GM18867 (cell line): ENCODE results near the gene ITGA1.
"Not testable (repeated sequence)": the region's sequence is repeated elsewhere in the genome, so short reads cannot be mapped to it uniquely, and the experiment has no call there.

Experiments used
- ATAC-seq: cut with Tn5 transposase; IDR thresholded peaks from one replicate; pipeline ENCODE4 v1.9.1; 2021; ENCODE audit warnings: mild to moderate bottlenecking, moderate library complexity; ENCODE audit not compliant: unreplicated experiment

Gene ITGA1

GRCh38 chr5:52787600-52788504, at the start of gene ITGA1, which contains the start of gene PELO:
Gene ITGA1 (plus strand): TSS chr5:52787916. CDS start chr5:52788354, 438 bp downstream.
Gene PELO (plus strand): TSS chr5:52787916. CDS start chr5:52800395, 12,479 bp downstream.
- ATAC-seq: peak; percentile 81

DNA sequence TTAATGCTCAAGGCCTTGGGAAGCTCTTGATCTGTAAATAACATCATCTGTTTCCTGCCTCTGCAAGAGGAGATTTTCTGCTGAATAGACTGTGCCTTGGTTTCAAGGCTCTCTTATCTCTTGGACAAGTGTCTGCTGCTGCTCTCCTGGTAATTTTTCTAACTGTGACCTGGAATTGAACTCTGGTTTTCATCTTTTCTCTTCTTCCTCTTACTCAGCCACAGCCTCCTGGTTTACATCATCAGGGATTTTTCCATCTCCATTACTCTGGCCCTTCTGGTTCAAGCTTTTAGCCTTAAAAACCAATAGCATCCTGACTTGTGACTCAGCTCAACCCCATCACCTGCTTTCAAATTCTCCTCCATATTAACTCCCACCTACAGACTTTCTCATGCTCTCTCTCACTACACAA, 49.6 kb upstream of the ITGA1 start:
- ATAC-seq: no peak

DNA sequence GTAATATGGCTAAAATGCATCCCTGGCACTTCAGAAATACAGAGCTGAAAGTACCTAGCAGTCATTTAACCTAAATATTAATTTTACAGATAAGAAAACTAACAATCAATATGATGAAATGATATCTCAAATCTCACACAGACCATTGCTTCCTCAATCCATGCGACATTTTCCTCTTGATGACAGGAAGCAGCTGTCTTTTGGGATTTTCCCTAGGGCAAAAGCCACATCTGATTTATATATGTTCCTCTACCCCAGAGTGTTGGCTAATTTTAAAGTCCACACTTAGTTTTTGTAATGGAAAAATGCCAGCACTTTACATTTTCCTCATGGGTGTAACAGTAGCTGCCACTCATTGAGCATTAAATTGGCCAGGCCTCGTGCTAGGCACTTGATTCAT, 47.7 kb upstream of the ITGA1 start:
- ATAC-seq: no peak

GRCh38 chr5:52743012-52743411, 44.7 kb upstream of the ITGA1 start:
- ATAC-seq: no peak

GRCh38 chr5:52743529-52743928, 44.2 kb upstream of the ITGA1 start:
- no peak for ATAC-seq

GRCh38 chr5:52743970-52744369, 43.7 kb upstream of the ITGA1 start:
- ATAC-seq: peak; percentile 59

DNA sequence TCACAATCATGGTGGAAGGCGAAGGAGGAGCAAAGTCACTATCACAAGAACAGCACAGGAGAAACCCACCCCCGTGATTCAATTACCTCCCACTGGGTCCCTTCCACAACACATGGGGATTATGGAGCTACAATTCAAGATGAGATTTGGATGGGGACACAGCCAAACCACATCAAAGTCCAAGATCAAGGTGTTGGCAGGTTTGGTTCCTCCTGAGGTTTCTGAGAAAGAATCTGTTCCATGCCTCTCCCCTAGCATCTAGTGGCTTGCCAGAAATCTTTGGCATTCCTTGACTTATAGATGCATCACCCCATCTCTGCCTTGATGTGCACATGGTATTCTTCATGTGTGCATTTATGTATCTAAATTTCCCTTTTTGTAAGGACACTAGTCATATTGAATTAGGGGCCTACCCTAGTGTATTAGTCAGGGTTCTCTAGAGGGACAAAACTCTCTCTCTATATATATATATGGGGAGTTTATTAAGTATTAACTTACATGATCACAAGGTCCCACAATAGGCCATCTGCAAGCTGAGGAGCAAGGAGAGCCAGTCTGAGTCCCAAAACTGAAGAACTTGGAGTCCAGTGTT, 42.8 kb upstream of the ITGA1 start:
- ATAC-seq: not testable (repeated sequence)

GRCh38 chr5:52746539-52746938, 41.2 kb upstream of the ITGA1 start:
- no peak for ATAC-seq

GRCh38 chr5:52748590-52748989, 39.1 kb upstream of the ITGA1 start:
- ATAC-seq: peak; percentile 83

DNA sequence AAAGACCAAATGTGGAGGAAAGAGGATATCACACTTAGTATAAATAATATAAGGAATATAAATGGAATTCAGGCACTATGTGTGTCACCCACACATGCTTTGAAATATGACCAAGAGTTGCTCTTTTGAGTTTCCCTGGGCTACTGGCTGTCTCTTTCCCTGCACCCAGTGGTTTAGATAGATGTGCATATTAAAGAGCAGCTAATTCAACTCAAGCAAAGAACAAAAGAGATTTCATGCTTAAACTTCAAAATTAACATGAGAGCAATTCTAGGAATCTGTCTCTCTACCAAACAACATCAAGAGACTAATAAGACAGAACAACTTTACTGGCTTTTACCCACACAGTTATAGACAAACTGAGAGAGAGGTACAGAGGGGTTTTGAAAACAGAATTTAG, 38.0 kb upstream of the ITGA1 start:
- ATAC-seq: no peak

- no peak for ATAC-seq
Observed at GRCh38 chr5:52751137-52751536, 36.6 kb upstream of the ITGA1 start.

- ATAC-seq: peak; percentile 61
Observed at GRCh38 chr5:52754051-52754450, 33.7 kb upstream of the ITGA1 start.

- ATAC-seq: no peak
Observed at GRCh38 chr5:52757527-52757926, 30.2 kb upstream of the ITGA1 start.

DNA sequence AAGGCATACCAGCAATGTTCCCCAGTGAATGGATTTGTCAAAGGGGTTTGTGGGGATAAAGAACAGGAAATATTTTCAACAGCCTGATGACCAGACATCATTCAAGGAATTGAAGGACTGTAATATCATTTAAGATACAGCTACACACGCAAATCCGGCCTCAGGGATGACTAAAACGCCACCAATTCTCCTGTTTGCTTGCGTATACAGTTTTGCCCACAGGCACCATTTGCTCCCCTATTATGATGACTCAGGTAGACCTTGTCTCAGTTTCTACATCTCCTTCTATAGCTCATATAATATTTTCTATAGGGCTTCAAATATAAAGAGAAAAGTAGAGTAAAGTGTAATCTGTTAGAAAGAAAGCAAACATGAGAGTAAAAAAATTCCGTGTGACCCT, 29.7 kb upstream of the ITGA1 start:
- ATAC-seq: no peak

DNA sequence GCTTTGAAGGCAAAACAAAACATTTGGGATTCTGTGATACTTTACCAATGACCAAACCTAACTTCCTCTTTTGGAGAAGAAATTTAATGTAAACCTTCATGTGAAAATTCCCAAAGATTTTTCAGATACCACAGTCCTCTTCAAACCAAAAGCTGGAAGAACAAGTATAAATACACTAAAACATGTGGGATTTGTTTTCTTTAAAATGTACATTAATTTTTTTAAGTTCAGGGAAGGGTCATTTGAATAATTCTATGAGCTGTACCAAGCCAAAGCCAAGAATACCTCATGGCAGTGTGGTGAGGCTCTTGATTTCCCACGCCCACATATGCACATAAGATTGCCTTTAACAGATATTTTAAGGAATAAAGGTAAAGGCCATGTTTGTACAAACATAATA, 28.4 kb upstream of the ITGA1 start:
- ATAC-seq: no peak

GRCh38 chr5:52760695-52761366, 26.9 kb upstream of the ITGA1 start:
- no peak for ATAC-seq

DNA sequence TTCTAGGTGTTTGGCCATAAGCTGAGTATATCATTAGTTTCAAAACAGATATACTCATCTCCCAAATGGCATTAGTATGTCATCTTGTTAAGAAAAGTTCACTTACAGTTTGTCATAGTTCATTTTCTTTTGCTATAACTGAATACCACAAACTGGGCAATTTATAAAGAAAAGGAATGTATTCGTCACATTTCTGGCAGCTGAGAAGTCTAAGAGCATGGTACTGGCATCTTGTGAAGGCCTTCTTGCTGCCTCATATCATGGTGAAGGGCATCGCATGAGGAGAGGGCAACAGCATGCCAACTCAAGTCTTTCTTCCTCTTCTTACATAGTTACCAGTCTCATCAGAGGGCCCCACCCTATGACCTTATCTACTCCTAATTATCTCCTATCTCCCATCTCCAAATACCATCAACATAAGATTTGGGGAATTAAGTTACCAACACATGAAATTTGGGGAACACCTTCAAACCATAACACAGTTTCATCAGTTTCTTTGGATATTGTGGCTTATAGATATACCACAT, 20.4 kb upstream of the ITGA1 start:
- ATAC-seq: no peak

DNA sequence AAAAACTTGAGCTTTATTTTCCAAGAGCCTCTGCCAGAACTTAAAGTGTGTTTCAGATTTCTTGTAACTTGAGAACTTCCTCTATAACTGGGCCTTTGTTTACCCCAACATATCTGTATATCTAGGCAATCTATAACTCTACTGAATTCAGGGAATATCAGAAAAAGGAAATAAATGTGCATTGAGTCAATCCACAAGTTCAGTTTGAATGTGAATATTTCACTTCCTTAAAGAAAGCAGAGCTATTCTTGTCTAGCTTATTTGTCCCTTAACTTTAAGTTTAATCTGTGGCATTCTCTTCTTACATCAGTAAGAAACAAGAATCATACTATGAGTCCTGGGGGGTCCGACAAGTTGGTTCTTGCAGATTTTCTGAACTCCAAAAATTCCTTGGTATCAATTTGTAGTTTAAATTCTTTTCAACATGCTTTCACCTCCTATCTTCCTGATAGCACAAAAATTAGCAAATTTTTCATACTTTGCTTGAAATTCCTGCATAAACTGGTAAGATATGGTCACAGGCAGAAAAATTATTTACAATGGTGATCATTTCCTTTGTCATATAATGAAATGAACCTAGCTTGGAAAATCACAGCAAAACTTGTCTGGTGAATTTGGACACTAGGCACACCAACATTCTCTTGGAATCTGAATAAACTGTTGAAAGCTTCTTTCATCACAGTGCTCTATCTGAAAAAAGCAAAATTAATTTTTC, 19.8 kb upstream of the ITGA1 start:
- no peak for ATAC-seq

GRCh38 chr5:52769061-52769460, 18.7 kb upstream of the ITGA1 start:
- ATAC-seq: no peak

GRCh38 chr5:52770287-52770939, 17.3 kb upstream of the ITGA1 start:
- no peak for ATAC-seq
